OCI-LY1 (cell line): ENCODE results near the gene PDXP.

Experiments
- EZH2 ChIP-seq: fragments of 200-600 bp; sonication (generic), shearing (Covaris generic); IDR thresholded peaks from 2 replicates; pipeline ENCODE4 v1.8.0; 2017; ENCODE audit warnings: borderline replicate concordance, mixed run types, mild to moderate bottlenecking, antibody characterized with exemption, low read length, moderate library complexity, mixed read lengths
- TF ChIP-seq, protein P1 (sequence below): fragments of 200-600 bp; sonication (generic), shearing (Covaris generic); IDR thresholded peaks from 2 replicates; pipeline ENCODE4 v1.5.1; 2017; ENCODE audit warnings: mild to moderate bottlenecking, antibody characterized with exemption, low read length, moderate library complexity, mixed read lengths

- TF ChIP-seq, protein P1, sequence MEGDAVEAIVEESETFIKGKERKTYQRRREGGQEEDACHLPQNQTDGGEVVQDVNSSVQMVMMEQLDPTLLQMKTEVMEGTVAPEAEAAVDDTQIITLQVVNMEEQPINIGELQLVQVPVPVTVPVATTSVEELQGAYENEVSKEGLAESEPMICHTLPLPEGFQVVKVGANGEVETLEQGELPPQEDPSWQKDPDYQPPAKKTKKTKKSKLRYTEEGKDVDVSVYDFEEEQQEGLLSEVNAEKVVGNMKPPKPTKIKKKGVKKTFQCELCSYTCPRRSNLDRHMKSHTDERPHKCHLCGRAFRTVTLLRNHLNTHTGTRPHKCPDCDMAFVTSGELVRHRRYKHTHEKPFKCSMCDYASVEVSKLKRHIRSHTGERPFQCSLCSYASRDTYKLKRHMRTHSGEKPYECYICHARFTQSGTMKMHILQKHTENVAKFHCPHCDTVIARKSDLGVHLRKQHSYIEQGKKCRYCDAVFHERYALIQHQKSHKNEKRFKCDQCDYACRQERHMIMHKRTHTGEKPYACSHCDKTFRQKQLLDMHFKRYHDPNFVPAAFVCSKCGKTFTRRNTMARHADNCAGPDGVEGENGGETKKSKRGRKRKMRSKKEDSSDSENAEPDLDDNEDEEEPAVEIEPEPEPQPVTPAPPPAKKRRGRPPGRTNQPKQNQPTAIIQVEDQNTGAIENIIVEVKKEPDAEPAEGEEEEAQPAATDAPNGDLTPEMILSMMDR, result no peak
- no peak for TF ChIP-seq EZH2
Measured at GRCh38 chr22:37617431-37617830, 41.1 kb upstream of the PDXP start.
